ENCODE data around the gene TTLL13.
"Not testable (repeated sequence)": the region's sequence is repeated elsewhere in the genome, so short reads cannot be mapped to it uniquely, and the experiment has no call there.

GRCh38 chr15:90281637-90282036, 32.3 kb downstream of the TTLL13 start:
- not testable (repeated sequence) for TF ChIP-seq CTCF (IDR thresholded peaks at IDR 0.05; ENCODE audit: low read length); EZH2 (IDR thresholded peaks at IDR 0.05; ENCODE audit: borderline replicate concordance, low read length)
